ENCODE results near the gene MRPL45. TPM values are rescaled to one million over a fixed set of nuclear protein-coding genes. Genes with fewer than 3 reads are reported as not detected.

MRPL45 gene
- total RNA-seq, 1 donor from 2014 or later = 40.2 TPM

DNA sequence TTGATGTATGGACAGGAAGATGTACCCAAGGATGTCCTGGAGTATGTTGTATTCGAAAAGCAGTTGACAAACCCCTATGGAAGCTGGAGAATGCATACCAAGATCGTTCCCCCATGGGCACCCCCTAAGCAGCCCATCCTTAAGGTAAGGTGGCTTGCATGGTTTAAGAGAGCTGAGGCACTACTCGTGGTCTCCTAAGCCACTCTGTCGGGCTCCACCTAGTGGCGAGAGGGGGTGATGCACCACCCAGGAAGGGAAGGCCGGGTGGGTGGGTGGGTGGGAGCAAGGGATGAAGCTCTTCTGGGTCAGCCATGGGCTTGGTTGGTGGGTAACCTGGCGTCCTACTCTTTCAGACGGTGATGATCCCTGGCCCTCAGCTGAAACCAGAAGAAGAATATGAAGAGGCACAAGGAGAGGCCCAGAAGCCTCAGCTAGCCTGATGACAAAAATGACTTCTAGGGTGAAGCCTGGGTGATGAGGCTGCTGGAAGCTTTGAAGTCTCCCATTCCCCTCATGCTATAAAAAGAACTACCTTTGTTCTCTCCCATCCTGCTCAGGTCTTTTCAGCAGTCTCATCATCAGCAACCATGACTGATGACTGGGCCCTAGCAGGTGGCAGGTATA is 25.3 kb downstream of the MRPL45 start:
- Mint-ChIP-seq H3K4me1 (ENCODE audit: unreplicated experiment) (no peaks in the 10 kb centered on the region), H3K9me3 (ENCODE audit: unreplicated experiment) (no peaks in the 10 kb centered on the region), H3K4me3 (ENCODE audit: unreplicated experiment) (no peak overlapping the region), H3K27ac (ENCODE audit: unreplicated experiment) (no peak overlapping the region), H3K27me3 (ENCODE audit: unreplicated experiment) (peaks cover 3% of the 10 kb centered on the region), H3K36me3 (ENCODE audit: unreplicated experiment) (peaks cover 28% of the 10 kb centered on the region)
- no peak for DNase-seq (ENCODE audit: extremely low spot score, unreplicated experiment)
- peak; percentile 83 for TF ChIP-seq CTCF (IDR thresholded peaks at IDR 0.05)

DNA sequence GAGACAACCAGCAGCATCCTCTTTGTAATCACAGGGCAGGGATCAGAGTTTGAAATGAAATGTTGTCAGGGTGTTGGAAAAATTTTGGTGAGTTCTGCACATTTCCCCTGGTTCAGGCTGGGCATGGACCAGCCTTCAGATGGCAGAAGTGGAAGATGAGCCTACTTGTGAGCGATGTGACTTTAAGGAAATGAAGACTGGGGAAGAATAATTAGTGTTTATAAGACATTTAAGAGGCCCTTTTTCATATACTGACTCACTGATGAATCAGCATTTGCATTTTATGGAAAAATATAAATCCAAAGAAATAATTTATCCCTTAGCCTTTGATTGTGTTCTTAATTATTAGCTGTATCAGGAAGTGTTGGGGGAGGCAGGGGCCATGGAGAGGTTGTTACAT is 25.9 kb downstream of the MRPL45 start:
- no peak overlapping the region for H3K4me3 Mint-ChIP-seq (ENCODE audit: unreplicated experiment)
- H3K27me3 Mint-ChIP-seq (ENCODE audit: unreplicated experiment) = peaks cover 4% of the 10 kb centered on the region
- H3K4me1 Mint-ChIP-seq (ENCODE audit: unreplicated experiment) = no peaks in the 10 kb centered on the region
- H3K27ac Mint-ChIP-seq (ENCODE audit: unreplicated experiment) = no peak overlapping the region
- H3K36me3 Mint-ChIP-seq (ENCODE audit: unreplicated experiment) = peaks cover 28% of the 10 kb centered on the region
- H3K9me3 Mint-ChIP-seq (ENCODE audit: unreplicated experiment) = no peaks in the 10 kb centered on the region
- DNase-seq (ENCODE audit: extremely low spot score, unreplicated experiment) = no peak
- no peak for TF ChIP-seq CTCF (IDR thresholded peaks at IDR 0.05)

DNA sequence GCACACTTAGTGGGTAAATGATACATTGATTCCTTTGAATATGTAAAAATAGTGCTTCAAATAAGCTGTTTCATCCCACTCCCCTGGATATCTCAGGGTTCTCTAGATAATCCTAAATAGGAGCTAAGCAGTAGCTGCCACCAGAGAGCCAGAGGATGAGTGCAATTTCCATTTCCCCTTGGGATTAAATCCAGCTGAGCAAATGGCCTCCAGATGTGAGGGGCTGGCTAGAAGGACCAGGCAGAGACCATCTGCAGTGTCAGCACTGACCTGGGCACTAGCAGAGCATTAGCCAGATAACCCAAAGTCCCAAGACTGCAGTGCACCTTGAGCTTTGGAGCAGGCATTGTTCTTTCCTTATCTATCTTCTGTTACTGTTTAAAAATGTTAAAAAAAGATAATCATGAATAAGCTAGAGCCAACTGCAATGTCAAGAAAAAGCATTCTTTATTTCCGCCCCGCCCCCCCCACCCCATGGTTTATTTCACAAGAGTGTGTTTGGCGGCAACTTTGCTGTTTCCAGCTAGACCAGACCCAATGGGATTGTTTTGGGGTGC is 27.3 kb downstream of the MRPL45 start:
- Mint-ChIP-seq H3K27me3 (ENCODE audit: unreplicated experiment) (peaks cover 12% of the 10 kb centered on the region), H3K27ac (ENCODE audit: unreplicated experiment) (no peak overlapping the region), H3K36me3 (ENCODE audit: unreplicated experiment) (peaks cover 25% of the 10 kb centered on the region), H3K4me1 (ENCODE audit: unreplicated experiment) (no peaks in the 10 kb centered on the region), H3K9me3 (ENCODE audit: unreplicated experiment) (no peaks in the 10 kb centered on the region), H3K4me3 (ENCODE audit: unreplicated experiment) (no peak overlapping the region)
- no peak for TF ChIP-seq CTCF (IDR thresholded peaks at IDR 0.05)
- DNase-seq (ENCODE audit: extremely low spot score, unreplicated experiment) = no peak

GRCh38 chr17:38324772-38325171 is 27.8 kb downstream of the MRPL45 start:
- no peaks in the 10 kb centered on the region for H3K4me1 Mint-ChIP-seq (ENCODE audit: unreplicated experiment)
- no peak for TF ChIP-seq CTCF (IDR thresholded peaks at IDR 0.05)
- H3K4me3 Mint-ChIP-seq (ENCODE audit: unreplicated experiment) = no peak overlapping the region
- peaks cover 22% of the 10 kb centered on the region for H3K36me3 Mint-ChIP-seq (ENCODE audit: unreplicated experiment)
- DNase-seq (ENCODE audit: extremely low spot score, unreplicated experiment) = no peak
- peaks cover 14% of the 10 kb centered on the region for H3K27me3 Mint-ChIP-seq (ENCODE audit: unreplicated experiment)
- no peak overlapping the region for H3K27ac Mint-ChIP-seq (ENCODE audit: unreplicated experiment)
- H3K9me3 Mint-ChIP-seq (ENCODE audit: unreplicated experiment) = no peaks in the 10 kb centered on the region

- Mint-ChIP-seq H3K4me1 (ENCODE audit: unreplicated experiment) (no peaks in the 10 kb centered on the region), H3K27me3 (ENCODE audit: unreplicated experiment) (peaks cover 14% of the 10 kb centered on the region), H3K36me3 (ENCODE audit: unreplicated experiment) (peaks cover 20% of the 10 kb centered on the region), H3K9me3 (ENCODE audit: unreplicated experiment) (no peaks in the 10 kb centered on the region), H3K27ac (ENCODE audit: unreplicated experiment) (no peak overlapping the region), H3K4me3 (ENCODE audit: unreplicated experiment) (no peak overlapping the region)
- no peak for TF ChIP-seq CTCF (IDR thresholded peaks at IDR 0.05)
- DNase-seq (ENCODE audit: extremely low spot score, unreplicated experiment) = no peak
These were observed 28.4 kb downstream of the MRPL45 start for GRCh38 chr17:38325221-38325851.
